ENCODE data around the gene PSMA4.
"Not testable (repeated sequence)": the region's sequence is repeated elsewhere in the genome, so short reads cannot be mapped to it uniquely, and the experiment has no call there.

PSMA4 gene

DNA sequence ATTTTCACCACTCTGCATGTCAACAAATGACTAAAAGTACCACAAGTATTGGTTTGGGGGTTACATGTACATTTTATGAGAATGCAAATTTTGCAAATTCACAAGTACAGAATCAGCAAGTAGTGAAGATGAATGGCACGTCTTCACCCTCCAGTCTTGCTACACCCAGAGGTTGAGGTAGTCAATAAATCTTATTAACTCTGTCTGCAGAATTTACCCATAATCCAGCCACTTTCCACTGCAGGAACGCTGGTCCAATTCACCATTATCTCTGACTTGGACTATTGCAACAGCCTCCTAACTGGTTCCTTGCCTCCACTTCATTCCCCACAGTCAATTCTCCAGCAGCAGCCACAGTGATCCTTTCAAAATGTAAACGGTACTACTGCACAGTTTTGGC is 10.6 kb downstream of the PSMA4 start:
- H3K4me1 ChIP-seq, result no peaks in the 10 kb centered on the region
- no peak overlapping the region for H3K9ac ChIP-seq
- H3K27ac ChIP-seq, result no peak overlapping the region
- H3K9me3 ChIP-seq, result no peaks in the 10 kb centered on the region
- peaks cover 54% of the 10 kb centered on the region for H3K36me3 ChIP-seq
- H3K4me3 ChIP-seq, result no peak overlapping the region
- H3K4me2 ChIP-seq, result no peak overlapping the region
- H4K20me1 ChIP-seq, result peaks cover 23% of the 10 kb centered on the region; the same call in 1 of the 2 replicates
- no peak for TF ChIP-seq Cebpa-rat (IDR thresholded peaks at IDR 0.05)
- H3K27me3 ChIP-seq, result no peaks in the 10 kb centered on the region

- Histone ChIP-seq H3K4me3 (no peak overlapping the region), H3K4me1 (no peaks in the 10 kb centered on the region), H3K27me3 (no peaks in the 10 kb centered on the region), H3K9me3 (no peaks in the 10 kb centered on the region), H4K20me1 (peaks cover 18% of the 10 kb centered on the region; the same call in 1 of the 2 replicates), H3K9ac (no peak overlapping the region), H3K27ac (no peak overlapping the region), H3K4me2 (no peak overlapping the region), H3K36me3 (peaks cover 43% of the 10 kb centered on the region)
- TF ChIP-seq Cebpa-rat (IDR thresholded peaks at IDR 0.05), result no peak
These were observed 11.7 kb downstream of the PSMA4 start for GRCh38 chr15:78551902-78552301.

DNA sequence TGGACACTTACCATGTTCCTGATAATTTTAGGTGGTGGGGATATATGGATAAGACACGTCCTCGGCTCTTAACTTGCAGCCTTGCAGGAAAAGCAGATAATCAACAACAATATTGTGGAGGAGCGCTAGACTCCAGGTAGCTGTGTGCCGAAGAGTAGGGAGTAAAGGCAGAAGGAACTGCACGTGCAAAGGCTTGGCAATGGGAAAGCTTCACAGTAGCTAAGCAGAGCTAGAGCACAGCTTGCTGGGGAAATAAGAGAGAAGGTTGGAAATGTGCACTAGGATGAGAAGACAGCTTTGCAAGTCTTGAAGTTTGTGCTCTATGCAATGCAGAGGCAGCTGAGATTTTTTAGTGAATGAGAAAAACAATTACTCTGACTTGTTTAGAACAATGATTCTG is 12.4 kb downstream of the PSMA4 start:
- Histone ChIP-seq H3K4me1 (no peaks in the 10 kb centered on the region), H3K4me3 (no peak overlapping the region), H3K9ac (no peak overlapping the region), H3K27me3 (no peaks in the 10 kb centered on the region), H3K4me2 (no peak overlapping the region), H3K9me3 (no peaks in the 10 kb centered on the region), H3K36me3 (peaks cover 36% of the 10 kb centered on the region), H3K27ac (no peak overlapping the region), H4K20me1 (peaks cover 13% of the 10 kb centered on the region; the same call in 1 of the 2 replicates)
- no peak for TF ChIP-seq Cebpa-rat (IDR thresholded peaks at IDR 0.05)

GRCh38 chr15:78560201-78560600 is 20.0 kb downstream of the PSMA4 start:
- H3K9ac ChIP-seq, H3K9me3 ChIP-seq, H3K4me2 ChIP-seq: not testable (repeated sequence)

DNA sequence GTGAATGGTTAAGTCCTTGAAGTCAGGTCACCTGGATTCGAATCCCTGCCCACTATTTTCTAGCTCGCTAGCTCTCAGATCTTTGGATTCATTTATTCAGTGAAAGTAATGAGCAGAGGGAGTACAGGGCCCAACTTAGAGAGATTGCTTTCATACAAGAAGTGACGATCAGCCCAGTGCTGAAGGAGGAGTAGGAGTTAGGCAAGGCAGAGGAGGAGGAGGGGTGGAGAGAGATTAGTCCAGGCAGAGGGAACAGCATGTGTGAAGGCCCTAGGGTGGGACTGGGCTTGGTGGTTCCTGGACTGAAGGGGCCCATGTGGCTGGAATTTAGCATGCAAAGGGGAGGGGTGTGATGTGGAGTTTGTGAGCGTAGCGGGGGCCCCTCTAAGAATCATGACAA is 21.2 kb downstream of the PSMA4 start:
- Histone ChIP-seq H3K27ac (no peak overlapping the region), H4K20me1 (no peaks in the 10 kb centered on the region), H3K27me3 (no peaks in the 10 kb centered on the region), H3K4me2 (no peak overlapping the region), H3K9me3 (no peaks in the 10 kb centered on the region), H3K4me3 (no peak overlapping the region), H3K4me1 (peaks cover 13% of the 10 kb centered on the region), H3K9ac (no peak overlapping the region), H3K36me3 (no peaks in the 10 kb centered on the region)
- TF ChIP-seq Cebpa-rat (IDR thresholded peaks at IDR 0.05), result no peak

More at GRCh38 chr15:78560201-78560600, 20.0 kb downstream of the PSMA4 start:
- H3K36me3 ChIP-seq, H3K27me3 ChIP-seq, H3K4me1 ChIP-seq, H4K20me1 ChIP-seq, H3K4me3 ChIP-seq, H3K27ac ChIP-seq: not testable (repeated sequence)

DNA sequence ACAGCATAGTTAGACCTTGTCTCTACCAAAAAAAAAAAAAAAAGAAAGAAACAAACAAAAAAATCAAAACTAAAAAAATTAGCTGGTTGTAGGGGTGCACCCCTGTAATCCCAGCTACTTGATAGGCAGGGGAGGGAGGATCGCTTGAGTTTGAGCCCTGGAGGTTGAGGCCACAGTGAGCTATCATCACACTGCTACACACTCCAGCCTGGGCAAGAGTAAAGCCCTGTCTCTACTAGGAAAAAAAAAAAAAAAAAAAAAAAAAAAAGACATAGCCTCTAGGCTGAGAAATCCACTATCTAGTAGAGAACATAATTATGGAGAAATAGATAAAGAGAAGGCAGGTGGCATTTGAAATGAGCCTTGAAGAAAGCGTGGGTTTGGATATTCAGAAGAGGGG is 22.8 kb downstream of the PSMA4 start:
- Histone ChIP-seq H3K4me3 (no peak overlapping the region), H3K4me1 (peaks cover 30% of the 10 kb centered on the region), H3K4me2 (no peak overlapping the region), H3K9me3 (no peaks in the 10 kb centered on the region), H3K27ac (no peak overlapping the region), H3K9ac (no peak overlapping the region), H3K36me3 (no peaks in the 10 kb centered on the region), H3K27me3 (no peaks in the 10 kb centered on the region), H4K20me1 (no peaks in the 10 kb centered on the region)
- no peak for TF ChIP-seq Cebpa-rat (IDR thresholded peaks at IDR 0.05)

- Histone ChIP-seq H3K27ac (no peak overlapping the region), H3K36me3 (no peaks in the 10 kb centered on the region), H3K9ac (peak overlapping the region; percentile 89; the same call in 1 of the 2 replicates), H3K4me3 (peak overlapping the region; percentile 91), H3K4me1 (peaks cover 31% of the 10 kb centered on the region), H3K4me2 (peak overlapping the region; percentile 87), H3K27me3 (no peaks in the 10 kb centered on the region), H4K20me1 (no peaks in the 10 kb centered on the region), H3K9me3 (no peaks in the 10 kb centered on the region)
- TF ChIP-seq Cebpa-rat (IDR thresholded peaks at IDR 0.05), result no peak
These were observed 24.5 kb downstream of the PSMA4 start for GRCh38 chr15:78564743-78565096.

DNA sequence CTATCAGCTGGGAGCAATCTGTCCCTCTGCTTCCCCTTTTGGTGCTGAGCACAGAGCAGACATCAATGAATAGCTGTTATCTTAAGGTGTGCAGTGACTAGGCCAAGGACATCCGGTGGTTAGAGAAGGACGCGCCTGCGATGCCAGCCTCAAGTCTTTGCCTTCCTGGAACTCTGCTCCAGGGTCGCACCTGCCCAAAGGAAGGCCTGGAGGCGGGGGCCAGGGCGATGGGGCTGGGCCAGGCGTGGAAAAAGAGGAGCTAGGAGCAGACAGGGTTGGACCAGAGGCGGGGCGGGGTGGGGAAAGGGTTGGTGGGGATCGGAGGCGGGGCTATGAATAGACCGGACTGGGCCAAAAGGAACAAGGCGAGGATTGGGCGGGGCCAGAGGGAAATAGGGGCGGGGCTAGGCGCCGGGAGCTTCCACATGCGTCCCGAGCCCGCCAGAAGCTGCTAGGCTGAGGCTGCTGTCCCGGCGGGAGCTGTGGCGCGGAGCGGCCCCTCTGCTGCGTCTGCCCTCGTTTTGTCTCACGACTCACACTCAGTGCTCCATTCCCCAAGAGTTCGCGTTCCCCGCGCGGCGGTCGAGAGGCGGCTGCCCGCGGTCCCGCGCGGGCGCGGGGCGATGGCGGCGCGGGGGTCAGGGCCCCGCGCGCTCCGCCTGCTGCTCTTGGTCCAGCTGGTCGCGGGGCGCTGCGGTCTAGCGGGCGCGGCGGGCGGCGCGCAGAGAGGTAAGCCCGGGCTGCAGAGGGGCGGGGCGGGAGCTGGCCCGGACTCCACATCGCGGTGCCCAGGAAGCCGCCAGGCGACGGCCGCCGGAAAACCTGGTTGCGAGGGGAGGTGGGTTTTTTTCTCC is 25.1 kb downstream of the PSMA4 start, which contains the start of gene CHRNA5:
Gene CHRNA5, plus strand, starts transcription at position 424 of the 854 bp plus-strand sequence. Its CDS starts 200 bp downstream, at position 624.
- no peaks in the 10 kb centered on the region for H3K36me3 ChIP-seq
- peaks cover 2% of the 10 kb centered on the region; the same call in 1 of the 2 replicates for H4K20me1 ChIP-seq

DNA sequence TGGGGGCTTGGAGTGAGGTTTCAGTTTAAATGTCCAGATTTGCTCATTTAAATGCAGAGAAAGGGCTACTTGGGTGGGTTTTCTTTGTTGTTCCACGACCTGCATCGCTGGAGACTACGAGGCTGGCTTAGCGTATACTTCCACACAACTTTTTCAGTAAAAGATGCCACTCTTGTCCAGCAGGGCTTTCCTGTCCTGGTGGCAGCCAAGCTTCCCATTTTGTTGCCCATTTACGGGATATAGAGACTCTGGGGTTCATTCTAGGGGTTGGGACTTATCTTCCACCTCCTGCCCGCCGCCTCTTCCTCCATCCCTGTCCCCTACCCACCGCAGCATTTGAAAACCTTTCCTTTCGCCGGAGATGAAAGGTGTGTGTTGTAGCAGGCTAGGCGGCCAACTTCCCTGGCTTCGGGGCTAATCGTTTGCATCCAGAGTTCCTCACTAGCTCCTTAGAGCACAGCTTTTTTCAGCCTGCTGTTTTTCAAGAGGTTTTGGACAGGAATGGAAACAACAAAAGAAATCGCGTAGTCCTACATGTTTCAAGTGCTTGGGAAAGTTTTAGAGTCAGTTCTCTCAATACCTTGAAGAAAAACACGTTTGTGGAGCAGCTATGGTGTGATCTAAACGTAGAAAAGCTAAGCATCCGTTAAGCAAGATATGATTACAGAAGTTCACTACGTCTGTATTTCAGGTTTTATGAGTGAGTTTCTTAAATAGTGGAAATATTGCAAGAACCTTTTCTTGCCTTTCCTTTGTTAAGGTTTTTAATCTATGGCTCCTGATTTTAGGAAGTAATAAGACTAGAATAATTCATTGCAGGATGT is 25.9 kb downstream of the PSMA4 start:
- no peaks in the 10 kb centered on the region for H3K27me3 ChIP-seq
- H3K27ac ChIP-seq, result peak overlapping the region; percentile 82
- H3K4me3 ChIP-seq, result peak overlapping the region; percentile 91
- peak overlapping the region; percentile 89 for H3K9ac ChIP-seq
- no peaks in the 10 kb centered on the region for H3K9me3 ChIP-seq
- no peaks in the 10 kb centered on the region for H3K36me3 ChIP-seq
- H3K4me2 ChIP-seq, result peak overlapping the region; percentile 87
- H4K20me1 ChIP-seq, result peaks cover 11% of the 10 kb centered on the region
- no peak for TF ChIP-seq Cebpa-rat (IDR thresholded peaks at IDR 0.05)
- H3K4me1 ChIP-seq, result peaks cover 31% of the 10 kb centered on the region

More for the DNA sequence above, 25.1 kb downstream of the PSMA4 start, which contains the start of gene CHRNA5:
- H3K27ac ChIP-seq, result peak within 1 kb of the TSS; percentile 82
- peak within 1 kb of the TSS; percentile 87 for H3K4me2 ChIP-seq
- no peaks in the 10 kb centered on the region for H3K27me3 ChIP-seq
- peak within 1 kb of the TSS; percentile 89 for H3K9ac ChIP-seq
- H3K9me3 ChIP-seq, result no peaks in the 10 kb centered on the region
- peak within 1 kb of the TSS; percentile 91 for H3K4me3 ChIP-seq
- H3K4me1 ChIP-seq, result peaks cover 31% of the 10 kb centered on the region
- TF ChIP-seq Cebpa-rat (IDR thresholded peaks at IDR 0.05), result no peak

DNA sequence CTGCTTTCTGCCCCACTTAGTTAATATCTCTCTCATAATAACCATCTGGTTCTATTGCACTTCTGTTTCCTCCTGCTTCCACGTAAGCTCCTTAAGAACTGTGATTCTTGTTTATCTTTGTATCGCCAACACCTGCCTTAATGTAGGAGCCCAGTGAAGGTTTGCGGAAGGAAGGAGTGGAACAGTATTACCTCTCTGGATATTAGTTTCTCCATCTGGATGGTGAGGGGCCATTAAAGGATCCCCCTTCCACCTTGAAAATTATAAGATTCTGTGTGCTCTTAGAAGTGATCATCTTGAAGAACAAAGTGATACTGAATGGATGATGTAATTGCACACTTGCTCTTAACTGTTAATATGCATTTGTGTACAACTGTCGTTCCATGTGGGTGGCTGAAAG is 27.3 kb downstream of the PSMA4 start:
- no peak for TF ChIP-seq Cebpa-rat (IDR thresholded peaks at IDR 0.05)
- Histone ChIP-seq H4K20me1 (peaks cover 14% of the 10 kb centered on the region), H3K4me1 (peaks cover 31% of the 10 kb centered on the region), H3K27ac (no peak overlapping the region), H3K27me3 (no peaks in the 10 kb centered on the region), H3K4me2 (peak overlapping the region; percentile 87), H3K9me3 (no peaks in the 10 kb centered on the region), H3K36me3 (no peaks in the 10 kb centered on the region), H3K9ac (no peak overlapping the region), H3K4me3 (no peak overlapping the region)
